ENCODE results near the gene SYNE1.

- TF ChIP-seq CTCF (IDR thresholded peaks at IDR 0.05) (no peak), EZH2 (IDR thresholded peaks at IDR 0.05) (no peak), EZH2phosphoT487 (IDR thresholded peaks at IDR 0.05) (no peak)
Measured at GRCh38 chr6:152360034-152360433, 277.1 kb downstream of the SYNE1 start.

Data from neural progenitor cell (in vitro differentiated cells).